Neutrophil (primary cell): ENCODE measurements around the gene ASTN2.

Source experiments
- H3K27ac ChIP-seq: fragments of 200-600 bp; sonication (generic); 2 replicates; pipeline ENCODE4 v1.5.1; 2016; ENCODE audit warnings: mild to moderate bottlenecking, moderate library complexity
- H3K27me3 ChIP-seq: fragments of 200-600 bp; sonication (generic); 2 replicates; pipeline ENCODE4 v1.6.0; 2016; ENCODE audit warnings: mild to moderate bottlenecking
- H3K36me3 ChIP-seq: fragments of 200-600 bp; sonication (generic); 2 replicates; pipeline ENCODE4 v1.5.1; 2017
- H3K4me1 ChIP-seq, 2 experiments: fragments of 200-600 bp in 1 of 2; sonication (generic) in 1 of 2; 1 replicate in 1 of 2; 2 replicates in 1 of 2; pipeline versions ENCODE4 v1.5.1 to v1.6.1; 2013 to 2016; ENCODE audit warnings: low read depth in 1 of 2, low read length in 1 of 2, mild to moderate bottlenecking in 1 of 2, moderate library complexity in 1 of 2; ENCODE audit not compliant: control insufficient read depth in 1 of 2, insufficient read depth in 1 of 2
- H3K4me3 ChIP-seq, 2 experiments: fragments of 200-600 bp in 1 of 2; sonication (generic) in 1 of 2; 1 replicate in 1 of 2; 2 replicates in 1 of 2; pipeline ENCODE4 v1.5.1; 2013 to 2016; ENCODE audit warnings: low read depth in 1 of 2, low read length in 1 of 2, mild to moderate bottlenecking in 1 of 2, moderate library complexity in 1 of 2
- H3K9me3 ChIP-seq: fragments of 200-600 bp; sonication (generic); 2 replicates; pipeline ENCODE4 v1.5.1; 2016
- CTCF ChIP-seq: fragments of 200-600 bp; sonication (generic); IDR thresholded peaks from 2 replicates; pipeline ENCODE4 v1.5.1; 2016; ENCODE audit warnings: antibody characterized with exemption

ASTN2 gene

GRCh38 chr9:117234103-117234502, 180.8 kb downstream of the ASTN2 start:
- TF ChIP-seq CTCF = no peak
- no peaks in the 10 kb centered on the region for H3K4me1 ChIP-seq
- H3K27ac ChIP-seq = no peak overlapping the region
- no peaks in the 10 kb centered on the region for H3K9me3 ChIP-seq
- no peaks in the 10 kb centered on the region for H3K36me3 ChIP-seq
- H3K27me3 ChIP-seq = no peaks in the 10 kb centered on the region
- no peak overlapping the region for H3K4me3 ChIP-seq

- TF ChIP-seq CTCF = no peak
- Histone ChIP-seq H3K9me3 (no peaks in the 10 kb centered on the region), H3K27ac (no peak overlapping the region), H3K4me3 (no peak overlapping the region), H3K36me3 (no peaks in the 10 kb centered on the region), H3K27me3 (no peaks in the 10 kb centered on the region), H3K4me1 (no peaks in the 10 kb centered on the region)
Measured at GRCh38 chr9:117233016-117233415, 181.8 kb downstream of the ASTN2 start.

GRCh38 chr9:117232281-117232680, 182.6 kb downstream of the ASTN2 start:
- Histone ChIP-seq H3K4me3 (no peak overlapping the region), H3K9me3 (no peaks in the 10 kb centered on the region), H3K4me1 (no peaks in the 10 kb centered on the region), H3K27me3 (no peaks in the 10 kb centered on the region), H3K36me3 (no peaks in the 10 kb centered on the region), H3K27ac (no peak overlapping the region)
- TF ChIP-seq CTCF = no peak

GRCh38 chr9:117231012-117231411, 183.8 kb downstream of the ASTN2 start:
- Histone ChIP-seq H3K4me3 (no peak overlapping the region), H3K9me3 (no peaks in the 10 kb centered on the region), H3K4me1 (no peaks in the 10 kb centered on the region), H3K27ac (no peak overlapping the region), H3K36me3 (no peaks in the 10 kb centered on the region), H3K27me3 (no peaks in the 10 kb centered on the region)
- no peak for TF ChIP-seq CTCF

GRCh38 chr9:117224695-117225094, 190.2 kb downstream of the ASTN2 start:
- TF ChIP-seq CTCF = no peak
- Histone ChIP-seq H3K27ac (no peak overlapping the region), H3K27me3 (no peaks in the 10 kb centered on the region), H3K4me1 (no peaks in the 10 kb centered on the region), H3K9me3 (no peaks in the 10 kb centered on the region), H3K4me3 (no peak overlapping the region), H3K36me3 (no peaks in the 10 kb centered on the region)

- Histone ChIP-seq H3K4me3 (no peak overlapping the region), H3K9me3 (no peaks in the 10 kb centered on the region), H3K27me3 (no peaks in the 10 kb centered on the region), H3K27ac (no peak overlapping the region), H3K4me1 (no peaks in the 10 kb centered on the region), H3K36me3 (no peaks in the 10 kb centered on the region)
- no peak for TF ChIP-seq CTCF
Measured at GRCh38 chr9:117218951-117219350, 195.9 kb downstream of the ASTN2 start.
